Esophagus squamous epithelium (tissue), 4 donors: ENCODE results near the gene BPIFB1.

ENCODE experiments used
- POLR2A ChIP-seq, 4 donors: fragments of 450-650 bp; IDR thresholded peaks; one replicate each; pipeline ENCODE4 v1.6.1; 2017; ENCODE audit warnings: antibody characterized with exemption in 4 of 4, mild to moderate bottlenecking in 4 of 4, moderate library complexity in 3 of 4
- TF ChIP-seq, protein P1 (sequence below), 6 experiments: fragments of 450-650 bp in 4 of 6; fragments of 200-600 bp in 2 of 6; sonication (generic) in 2 of 6; IDR thresholded peaks; one replicate each; pipeline ENCODE4 v1.5.1; 2016 to 2019; ENCODE audit warnings: antibody characterized with exemption in 6 of 6, mild to moderate bottlenecking in 4 of 6, moderate library complexity in 4 of 6

DNA sequence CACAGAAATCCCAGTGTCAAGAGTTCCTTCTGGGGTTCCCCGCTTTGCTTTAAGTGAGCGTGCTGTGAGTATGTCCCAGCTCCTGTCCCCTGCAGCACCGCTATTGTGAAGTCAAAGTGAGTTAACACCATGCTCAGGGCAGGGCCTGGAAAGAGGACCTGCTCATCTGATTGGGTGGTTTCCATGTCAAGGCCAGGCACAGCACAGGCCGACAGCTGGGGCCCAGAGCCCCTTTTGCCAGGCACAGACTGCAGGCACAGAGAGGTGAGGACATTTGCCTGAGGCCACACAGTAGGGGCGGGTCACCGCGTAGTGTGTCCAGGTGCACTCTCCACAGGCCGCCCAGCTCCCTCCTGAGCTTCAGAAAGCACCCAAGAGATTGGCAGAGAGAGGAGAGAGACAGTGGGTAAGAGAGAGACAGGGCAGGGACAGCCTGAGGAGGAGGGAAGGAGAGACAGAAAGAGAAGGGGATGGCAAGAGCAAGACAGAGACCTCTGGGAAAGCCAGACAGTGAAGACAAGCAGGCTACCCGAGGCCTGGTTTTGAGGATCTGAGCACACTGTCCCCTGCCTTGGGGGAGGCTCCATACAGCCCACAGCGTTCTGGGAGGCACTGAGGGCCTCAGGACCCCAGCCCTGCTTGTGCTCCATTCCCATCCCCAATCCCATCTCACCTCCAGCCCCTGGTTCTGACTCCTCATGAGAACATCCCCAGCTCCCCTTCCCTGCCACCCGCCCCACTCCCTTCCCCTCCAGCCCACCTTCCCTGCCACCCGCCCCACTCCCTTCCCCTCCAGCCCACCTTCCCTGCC is 6.5 kb upstream of the BPIFB1 start:
- no peak for TF ChIP-seq POLR2A (IDR thresholded peaks at IDR 0.05)
- TF ChIP-seq, protein P1, sequence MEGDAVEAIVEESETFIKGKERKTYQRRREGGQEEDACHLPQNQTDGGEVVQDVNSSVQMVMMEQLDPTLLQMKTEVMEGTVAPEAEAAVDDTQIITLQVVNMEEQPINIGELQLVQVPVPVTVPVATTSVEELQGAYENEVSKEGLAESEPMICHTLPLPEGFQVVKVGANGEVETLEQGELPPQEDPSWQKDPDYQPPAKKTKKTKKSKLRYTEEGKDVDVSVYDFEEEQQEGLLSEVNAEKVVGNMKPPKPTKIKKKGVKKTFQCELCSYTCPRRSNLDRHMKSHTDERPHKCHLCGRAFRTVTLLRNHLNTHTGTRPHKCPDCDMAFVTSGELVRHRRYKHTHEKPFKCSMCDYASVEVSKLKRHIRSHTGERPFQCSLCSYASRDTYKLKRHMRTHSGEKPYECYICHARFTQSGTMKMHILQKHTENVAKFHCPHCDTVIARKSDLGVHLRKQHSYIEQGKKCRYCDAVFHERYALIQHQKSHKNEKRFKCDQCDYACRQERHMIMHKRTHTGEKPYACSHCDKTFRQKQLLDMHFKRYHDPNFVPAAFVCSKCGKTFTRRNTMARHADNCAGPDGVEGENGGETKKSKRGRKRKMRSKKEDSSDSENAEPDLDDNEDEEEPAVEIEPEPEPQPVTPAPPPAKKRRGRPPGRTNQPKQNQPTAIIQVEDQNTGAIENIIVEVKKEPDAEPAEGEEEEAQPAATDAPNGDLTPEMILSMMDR (IDR thresholded peaks at IDR 0.05) = no peak
